HUES64 (cell line): Measurements from ENCODE around the gene SLC34A3.
A peak's percentile ranks its signal among the peaks of the same experiment; 100 is the strongest.

ENCODE experiments used
- H3K27ac ChIP-seq: 2 replicates; pipeline ENCODE4 v1.7.0; 2013; ENCODE audit warnings: low read depth, low read length, inconsistent platforms
- H3K27me3 ChIP-seq: 2 replicates; pipeline ENCODE4 v1.6.1; 2013; ENCODE audit warnings: mild to moderate bottlenecking, low read length; ENCODE audit not compliant: insufficient read depth
- H3K36me3 ChIP-seq: 2 replicates; pipeline ENCODE4 v1.6.1; 2013; ENCODE audit warnings: mild to moderate bottlenecking, low read length; ENCODE audit not compliant: insufficient read depth
- H3K4me1 ChIP-seq: 2 replicates; pipeline ENCODE4 v1.6.1; 2013; ENCODE audit warnings: mild to moderate bottlenecking, low read length, moderate library complexity; ENCODE audit not compliant: insufficient read depth
- H3K4me3 ChIP-seq: 2 replicates; pipeline ENCODE4 v1.5.1; 2013; ENCODE audit warnings: mild to moderate bottlenecking, low read length, moderate library complexity
- H3K9ac ChIP-seq: 2 replicates; pipeline ENCODE4 v1.6.1; 2013; ENCODE audit warnings: mild to moderate bottlenecking, low read depth, low read length
- H3K9me3 ChIP-seq: 2 replicates; pipeline ENCODE4 v1.6.1; 2013; ENCODE audit warnings: low read depth, low read length; ENCODE audit not compliant: insufficient read depth
- WGBS: fragments of 150-250, 120-280 bp; methylation state at CpG from one replicate; pipeline ENCODE4 v1.1.7; 2013; ENCODE audit warnings: missing lambda C conversion rate; 5-methylcytosine and 5-hydroxymethylcytosine counted together

The SLC34A3 gene

GRCh38 chr9:137219757-137220316 is 10.9 kb upstream of the SLC34A3 start:
- 94% methylated on average over 10 of the region's 10 CpGs for WGBS
- H3K4me1 ChIP-seq, result no peaks in the 10 kb centered on the region; the same call in 1 of the 2 replicates
- peaks cover 10% of the 10 kb centered on the region for H3K27me3 ChIP-seq
- H3K36me3 ChIP-seq, result peaks cover 15% of the 10 kb centered on the region
- no peak overlapping the region for H3K4me3 ChIP-seq
- H3K9me3 ChIP-seq, result no peaks in the 10 kb centered on the region
- no peak overlapping the region for H3K27ac ChIP-seq
- no peak overlapping the region for H3K9ac ChIP-seq

GRCh38 chr9:137220317-137221094 is 10.2 kb upstream of the SLC34A3 start:
- Histone ChIP-seq H3K27me3 (peaks cover 10% of the 10 kb centered on the region), H3K4me1 (no peaks in the 10 kb centered on the region; the same call in 1 of the 2 replicates), H3K36me3 (peaks cover 9% of the 10 kb centered on the region), H3K4me3 (no peak overlapping the region), H3K9ac (no peak overlapping the region), H3K9me3 (no peaks in the 10 kb centered on the region), H3K27ac (no peak overlapping the region)
- WGBS, result 91% methylated on average over 52 of the region's 52 CpGs

DNA sequence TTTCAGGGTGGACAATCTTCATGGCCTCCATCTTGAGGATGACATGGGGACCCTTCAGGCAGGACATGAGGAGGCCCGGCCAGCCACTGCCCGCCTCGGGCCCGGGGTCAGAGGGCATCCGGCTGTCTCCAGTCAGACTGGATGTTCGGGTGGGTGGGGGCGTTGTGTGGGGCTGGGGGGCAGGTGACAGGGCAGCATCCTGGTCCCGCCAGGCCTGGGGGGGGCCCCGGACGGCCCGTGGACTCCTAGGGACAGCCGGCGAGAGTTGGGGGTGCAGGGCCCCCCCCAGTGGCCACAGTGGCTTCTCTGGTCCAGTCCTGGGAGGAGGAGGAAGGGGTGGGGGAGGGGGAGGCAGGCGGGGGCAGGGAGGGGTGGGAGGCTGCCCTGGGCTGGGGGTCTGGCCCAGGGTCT is 9.6 kb upstream of the SLC34A3 start:
- Histone ChIP-seq H3K4me1 (no peaks in the 10 kb centered on the region; the same call in 1 of the 2 replicates), H3K27ac (no peak overlapping the region), H3K4me3 (peak overlapping the region; percentile 83), H3K27me3 (peaks cover 10% of the 10 kb centered on the region), H3K9ac (no peak overlapping the region), H3K9me3 (no peaks in the 10 kb centered on the region), H3K36me3 (0 out of 2 replicates have a peak, but pooled peaks cover 3% of the 10 kb centered on the region)
- 80% methylated on average over 13 of the region's 14 CpGs for WGBS

GRCh38 chr9:137221506-137222111 is 9.1 kb upstream of the SLC34A3 start:
- Histone ChIP-seq H3K9me3 (no peaks in the 10 kb centered on the region), H3K4me1 (no peaks in the 10 kb centered on the region; the same call in 1 of the 2 replicates), H3K36me3 (no peaks in the 10 kb centered on the region), H3K27me3 (peaks cover 10% of the 10 kb centered on the region), H3K27ac (no peak overlapping the region), H3K4me3 (peak overlapping the region; percentile 83), H3K9ac (0 out of 2 replicates have a peak overlapping the region, but pooled peaks have one; percentile 5)
- WGBS, result 4% methylated on average over 61 of the region's 61 CpGs

DNA sequence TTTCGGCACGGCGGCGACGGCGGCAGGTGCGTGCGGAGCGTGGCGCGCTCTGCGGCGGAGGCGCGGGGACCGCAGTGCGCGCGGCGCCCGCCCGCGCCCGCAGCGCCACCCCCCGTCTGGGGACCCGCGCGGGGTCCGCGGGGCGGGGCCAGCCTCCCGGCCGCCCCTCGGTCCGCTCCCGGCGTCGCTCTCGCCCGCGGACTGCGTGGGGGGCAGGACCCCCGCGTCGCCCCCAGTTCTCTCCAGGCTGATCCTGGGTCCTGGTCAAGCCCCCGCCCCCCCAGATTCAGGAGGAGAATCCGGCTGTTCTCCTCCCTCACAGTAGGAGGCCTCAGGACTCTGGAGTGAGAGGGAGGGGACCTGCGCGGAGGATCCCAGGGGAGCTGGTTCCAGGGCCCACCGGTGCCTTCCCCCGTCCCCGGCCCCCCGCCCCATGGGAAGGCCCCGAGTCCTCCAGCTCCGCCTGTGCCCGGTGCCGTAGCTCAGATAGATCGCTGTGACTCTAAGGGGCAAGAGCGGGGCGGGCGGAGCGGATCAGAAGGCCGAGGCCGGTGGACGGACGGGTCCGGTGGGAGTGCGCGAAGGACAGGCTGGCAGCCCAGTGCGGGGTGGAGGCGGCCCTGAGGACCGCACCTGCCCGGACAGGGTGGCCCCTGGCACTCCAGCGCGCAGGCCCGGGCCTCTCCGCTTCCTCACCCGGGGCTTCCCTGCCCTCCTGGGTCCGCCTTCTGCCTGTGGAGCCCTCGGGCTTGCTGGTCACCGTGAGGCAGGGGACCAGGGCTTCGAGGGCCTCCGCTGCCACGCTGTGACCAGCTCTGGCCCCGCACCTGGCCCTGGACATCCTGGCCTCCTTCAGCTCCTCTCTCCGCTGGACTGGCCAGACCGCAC is 8.3 kb upstream of the SLC34A3 start, which contains the start of gene RNF208:
Gene RNF208, minus strand, starts transcription at position 51 of the 888 bp plus-strand sequence. CDS start 1,028 bp downstream, outside the sequence.
- Histone ChIP-seq H3K36me3 (no peaks in the 10 kb centered on the region), H3K27me3 (peaks cover 10% of the 10 kb centered on the region), H3K27ac (no peak within 1 kb of the TSS), H3K4me1 (no peaks in the 10 kb centered on the region; the same call in 1 of the 2 replicates), H3K9me3 (no peaks in the 10 kb centered on the region), H3K4me3 (peak within 1 kb of the TSS; percentile 83), H3K9ac (peak within 1 kb of the TSS; percentile 47; the same call in 1 of the 2 replicates)
- 4% methylated on average over 88 of the region's 88 CpGs for WGBS

DNA sequence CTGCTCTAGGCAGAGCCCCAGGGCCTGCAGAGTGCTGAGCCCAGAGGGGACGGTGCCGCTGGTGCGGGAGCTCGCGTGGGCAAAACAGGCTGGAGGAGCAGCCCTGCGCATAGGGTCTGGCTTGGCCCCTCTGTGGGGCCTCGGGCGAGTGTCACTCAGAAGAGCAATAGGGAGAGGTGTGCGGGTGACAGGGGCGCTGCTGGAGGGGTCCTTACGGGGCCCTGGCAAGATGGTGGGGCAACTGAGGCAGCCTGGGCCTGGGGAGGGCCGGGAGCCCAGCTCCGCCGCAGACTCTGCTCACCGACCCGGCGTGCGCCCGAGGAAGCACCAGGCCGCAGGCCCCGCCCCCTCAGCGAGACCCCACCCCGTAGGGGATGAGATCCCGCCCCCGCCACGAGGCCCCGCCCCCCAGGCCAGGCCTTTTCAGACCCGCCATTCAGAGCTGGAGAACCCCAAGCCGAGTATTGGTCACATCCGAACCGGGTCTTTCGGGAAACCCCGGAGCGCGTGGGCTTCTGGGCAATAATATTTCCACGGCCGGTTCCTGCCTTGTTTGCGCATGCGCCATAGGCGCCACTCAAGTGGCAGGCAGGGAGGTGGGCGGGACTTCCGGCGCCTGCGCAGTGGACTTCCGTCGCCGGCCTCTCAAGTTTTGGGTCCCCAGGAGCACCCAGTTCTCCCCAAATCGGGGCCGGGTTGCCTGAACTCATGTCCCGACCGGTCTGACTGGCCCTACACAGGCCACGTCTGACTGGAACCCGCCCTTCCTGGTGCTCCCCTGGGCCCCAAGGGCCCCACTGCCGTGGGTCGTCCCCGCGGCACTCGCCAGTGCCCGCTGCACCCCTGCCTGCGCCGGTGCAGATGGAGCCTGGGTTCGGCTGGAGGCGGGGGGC is 7.4 kb upstream of the SLC34A3 start:
- H3K9me3 ChIP-seq, result no peaks in the 10 kb centered on the region
- peak overlapping the region; percentile 84 for H3K9ac ChIP-seq
- H3K4me1 ChIP-seq, result no peaks in the 10 kb centered on the region; the same call in 1 of the 2 replicates
- 2% methylated on average over 63 of the region's 63 CpGs for WGBS
- H3K4me3 ChIP-seq, result peak overlapping the region; percentile 83
- H3K27me3 ChIP-seq, result peaks cover 10% of the 10 kb centered on the region
- peak overlapping the region; percentile 83 for H3K27ac ChIP-seq
- H3K36me3 ChIP-seq, result no peaks in the 10 kb centered on the region

DNA sequence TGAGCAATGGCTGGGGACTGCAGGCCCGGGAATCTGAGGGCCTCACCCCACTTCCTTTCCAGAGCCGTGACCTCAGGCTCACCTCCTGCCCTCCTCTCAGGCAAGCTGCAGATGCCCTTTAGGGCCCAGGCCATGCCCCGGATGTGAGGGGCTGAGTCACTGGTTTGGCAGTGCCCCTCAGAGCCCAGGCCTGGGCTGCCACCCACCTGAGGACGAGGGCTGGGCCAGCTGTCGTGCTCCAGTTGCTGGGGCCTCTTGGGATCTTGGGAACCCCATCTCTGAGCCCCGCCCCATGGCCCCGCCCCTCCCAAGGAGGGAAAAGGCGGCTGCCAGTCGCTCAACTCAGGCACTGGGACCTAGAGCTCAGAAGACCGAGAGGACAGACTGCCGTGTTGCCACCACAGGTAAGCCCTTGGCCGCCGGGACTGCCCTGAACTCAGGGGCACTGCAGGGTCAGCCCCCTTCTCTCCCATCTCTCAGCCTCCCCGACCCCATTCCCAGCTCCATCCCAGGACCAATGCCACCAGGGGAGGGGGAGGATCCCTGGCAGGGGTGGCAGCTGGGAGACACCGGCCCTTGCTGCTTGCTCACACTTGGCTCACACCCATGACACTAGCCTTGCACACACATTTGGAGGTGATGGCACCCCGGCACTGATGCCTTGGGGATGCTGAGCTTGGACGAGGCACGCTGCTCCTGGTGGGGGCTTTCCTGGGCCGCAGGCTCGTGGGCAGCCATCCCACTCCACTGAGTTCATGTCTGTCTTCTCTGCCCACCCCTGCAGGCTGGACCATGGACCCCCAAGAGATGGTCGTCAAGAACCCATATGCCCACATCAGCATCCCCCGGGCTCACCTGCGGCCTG is 5.6 kb upstream of the SLC34A3 start, which contains the start of gene CYSRT1:
Gene CYSRT1, plus strand, starts transcription at position 345 of the 865 bp plus-strand sequence. Its CDS starts 448 bp downstream, at position 793.
- no peaks in the 10 kb centered on the region for H3K9me3 ChIP-seq
- H3K9ac ChIP-seq, result peak within 1 kb of the TSS; percentile 84
- H3K36me3 ChIP-seq, result no peaks in the 10 kb centered on the region
- peaks cover 10% of the 10 kb centered on the region for H3K27me3 ChIP-seq
- H3K4me3 ChIP-seq, result peak within 1 kb of the TSS; percentile 83
- H3K4me1 ChIP-seq, result no peaks in the 10 kb centered on the region; the same call in 1 of the 2 replicates
- H3K27ac ChIP-seq, result no peak within 1 kb of the TSS
- 80% methylated on average over 23 of the region's 23 CpGs for WGBS

- Histone ChIP-seq H3K27ac (no peak overlapping the region), H3K4me3 (no peak overlapping the region), H3K4me1 (no peaks in the 10 kb centered on the region; the same call in 1 of the 2 replicates), H3K9me3 (no peaks in the 10 kb centered on the region), H3K36me3 (no peaks in the 10 kb centered on the region), H3K27me3 (peaks cover 10% of the 10 kb centered on the region), H3K9ac (no peak overlapping the region)
- WGBS, result 88% methylated on average over 21 of the region's 21 CpGs
These were observed 4.9 kb upstream of the SLC34A3 start for GRCh38 chr9:137225699-137226331.
